M059J (cell line): ENCODE measurements around the gene ACTN4. TPM values are rescaled to one million over a fixed set of nuclear protein-coding genes. Genes with fewer than 3 reads are reported as not detected.

Experiments used
- DNase-seq: peaks from one replicate; pipeline ENCODE4 v3.0.0-alpha.2; 2012; ENCODE audit warnings: low read depth
- total RNA-seq: library from RNA; depleted of rRNA; stranded (reverse); fragments of >200 nt; shearing (Covaris generic); gene quantifications from 2 replicates; pipeline ENCODE4 v1.2.3, GENCODE V29; 2014

Gene ACTN4
- total RNA-seq, 1 experiment from 2014 or later, result 536 TPM

- DNase-seq, result no peak
Measured at GRCh38 chr19:38708413-38709024, 61.1 kb downstream of the ACTN4 start.

- no peak for DNase-seq
Measured at GRCh38 chr19:38709119-38709518, 61.7 kb downstream of the ACTN4 start.

GRCh38 chr19:38709671-38710415 lies 62.4 kb downstream of the ACTN4 start:
- DNase-seq, result no peak

GRCh38 chr19:38710416-38710702 lies 62.9 kb downstream of the ACTN4 start:
- peak; percentile 35 for DNase-seq

- peak; percentile 78 for DNase-seq
Measured at GRCh38 chr19:38710928-38711725, 63.7 kb downstream of the ACTN4 start.

- DNase-seq, result peak; percentile 97
Measured at GRCh38 chr19:38711726-38712153, 64.3 kb downstream of the ACTN4 start.

GRCh38 chr19:38712161-38712748 lies 64.8 kb downstream of the ACTN4 start:
- no peak for DNase-seq

GRCh38 chr19:38713227-38713649 lies 65.8 kb downstream of the ACTN4 start:
- no peak for DNase-seq

- DNase-seq, result no peak
Measured at GRCh38 chr19:38713865-38714264, 66.4 kb downstream of the ACTN4 start.

- no peak for DNase-seq
Measured at GRCh38 chr19:38714354-38714778, 66.9 kb downstream of the ACTN4 start.

- no peak for DNase-seq
Measured at GRCh38 chr19:38715555-38715954, 68.1 kb downstream of the ACTN4 start.

GRCh38 chr19:38717051-38717450 lies 69.6 kb downstream of the ACTN4 start:
- no peak for DNase-seq

GRCh38 chr19:38717855-38718254 lies 70.4 kb downstream of the ACTN4 start:
- no peak for DNase-seq

GRCh38 chr19:38718747-38719543 lies 71.5 kb downstream of the ACTN4 start:
- DNase-seq, result peak; percentile 67

- peak; percentile 65 for DNase-seq
Measured at GRCh38 chr19:38719761-38720558, 72.5 kb downstream of the ACTN4 start.

GRCh38 chr19:38720559-38721236 lies 73.2 kb downstream of the ACTN4 start:
- DNase-seq, result no peak

GRCh38 chr19:38721496-38721895 lies 74.0 kb downstream of the ACTN4 start:
- DNase-seq, result no peak

- no peak for DNase-seq
Measured at GRCh38 chr19:38721979-38722773, 74.7 kb downstream of the ACTN4 start.

- DNase-seq, result no peak
Measured at GRCh38 chr19:38722947-38723605, 75.6 kb downstream of the ACTN4 start.
